ENCODE results near the gene ZNF618. TPM values are rescaled to one million over a fixed set of nuclear protein-coding genes. Genes with fewer than 3 reads are reported as not detected.

Gene ZNF618
- total RNA-seq, 1 donor from 2014 or later, result 1.9 TPM

GRCh38 chr9:113928269-113928668, 52.2 kb downstream of the ZNF618 start:
- H3K27me3 ChIP-seq (ENCODE audit: low read depth), result peaks cover 6% of the 10 kb centered on the region
- H3K27ac ChIP-seq (replicated peaks), result no peak overlapping the region
- no peaks in the 10 kb centered on the region for H3K36me3 ChIP-seq
- no peak for DNase-seq
- H3K9me3 ChIP-seq (replicated peaks), result peaks cover 60% of the 10 kb centered on the region
- intact Hi-C loops (cut with micrococcal nuclease), result no loop called here
- peaks cover 15% of the 10 kb centered on the region for H3K4me1 ChIP-seq
- no peak overlapping the region for H3K4me3 ChIP-seq
- TF ChIP-seq, protein P1, sequence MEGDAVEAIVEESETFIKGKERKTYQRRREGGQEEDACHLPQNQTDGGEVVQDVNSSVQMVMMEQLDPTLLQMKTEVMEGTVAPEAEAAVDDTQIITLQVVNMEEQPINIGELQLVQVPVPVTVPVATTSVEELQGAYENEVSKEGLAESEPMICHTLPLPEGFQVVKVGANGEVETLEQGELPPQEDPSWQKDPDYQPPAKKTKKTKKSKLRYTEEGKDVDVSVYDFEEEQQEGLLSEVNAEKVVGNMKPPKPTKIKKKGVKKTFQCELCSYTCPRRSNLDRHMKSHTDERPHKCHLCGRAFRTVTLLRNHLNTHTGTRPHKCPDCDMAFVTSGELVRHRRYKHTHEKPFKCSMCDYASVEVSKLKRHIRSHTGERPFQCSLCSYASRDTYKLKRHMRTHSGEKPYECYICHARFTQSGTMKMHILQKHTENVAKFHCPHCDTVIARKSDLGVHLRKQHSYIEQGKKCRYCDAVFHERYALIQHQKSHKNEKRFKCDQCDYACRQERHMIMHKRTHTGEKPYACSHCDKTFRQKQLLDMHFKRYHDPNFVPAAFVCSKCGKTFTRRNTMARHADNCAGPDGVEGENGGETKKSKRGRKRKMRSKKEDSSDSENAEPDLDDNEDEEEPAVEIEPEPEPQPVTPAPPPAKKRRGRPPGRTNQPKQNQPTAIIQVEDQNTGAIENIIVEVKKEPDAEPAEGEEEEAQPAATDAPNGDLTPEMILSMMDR (IDR thresholded peaks at IDR 0.05; ENCODE audit: borderline replicate concordance), result no peak

GRCh38 chr9:113929634-113930389, 53.7 kb downstream of the ZNF618 start:
- intact Hi-C loops (cut with micrococcal nuclease), result no loop called here

GRCh38 chr9:113930390-113930783, 54.3 kb downstream of the ZNF618 start:
- DNase-seq, result no peak
- TF ChIP-seq, protein P1 (IDR thresholded peaks at IDR 0.05; ENCODE audit: borderline replicate concordance), result no peak
- Histone ChIP-seq H3K27me3 (ENCODE audit: low read depth) (peaks cover 6% of the 10 kb centered on the region), H3K27ac (replicated peaks) (no peak overlapping the region), H3K36me3 (no peaks in the 10 kb centered on the region), H3K9me3 (replicated peaks) (peaks cover 39% of the 10 kb centered on the region), H3K4me1 (peaks cover 15% of the 10 kb centered on the region), H3K4me3 (no peak overlapping the region)
- intact Hi-C loops (cut with micrococcal nuclease), result no loop called here

More at GRCh38 chr9:113929634-113930389, 53.7 kb downstream of the ZNF618 start:
- DNase-seq, result no peak
- TF ChIP-seq, protein P1 (IDR thresholded peaks at IDR 0.05; ENCODE audit: borderline replicate concordance), result no peak
- H3K27me3 ChIP-seq (ENCODE audit: low read depth), result peaks cover 6% of the 10 kb centered on the region
- no peak overlapping the region for H3K4me3 ChIP-seq
- H3K36me3 ChIP-seq, result no peaks in the 10 kb centered on the region
- H3K27ac ChIP-seq (replicated peaks), result no peak overlapping the region
- peaks cover 15% of the 10 kb centered on the region for H3K4me1 ChIP-seq
- peaks cover 45% of the 10 kb centered on the region for H3K9me3 ChIP-seq (replicated peaks)

- intact Hi-C loops (cut with micrococcal nuclease), result no loop called here
- TF ChIP-seq, protein P1 (IDR thresholded peaks at IDR 0.05; ENCODE audit: borderline replicate concordance), result no peak
Observed at GRCh38 chr9:113931140-113931539, 55.0 kb downstream of the ZNF618 start.

DNA sequence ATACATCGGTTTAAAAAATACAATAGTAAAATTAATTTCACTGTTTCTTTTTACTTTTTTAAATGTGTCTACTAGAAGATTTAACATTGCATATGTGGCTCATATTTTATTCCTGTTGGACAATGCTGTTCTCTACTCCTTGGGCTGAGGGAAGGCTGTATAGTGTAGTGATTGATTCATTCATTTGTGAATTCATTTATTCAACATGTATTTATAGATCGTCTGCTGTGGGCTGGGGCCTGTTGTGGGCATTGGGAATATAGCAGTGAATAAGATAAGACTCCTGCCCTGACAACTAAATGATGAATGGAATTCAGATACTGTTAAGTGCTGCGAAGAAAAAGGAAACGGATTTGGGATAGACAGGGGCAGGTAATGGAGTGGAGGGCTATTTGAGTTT, 55.7 kb downstream of the ZNF618 start:
- H3K4me1 ChIP-seq, result peaks cover 15% of the 10 kb centered on the region
- H3K36me3 ChIP-seq, result no peaks in the 10 kb centered on the region
- no peak overlapping the region for H3K27ac ChIP-seq (replicated peaks)
- DNase-seq, result no peak
- peaks cover 6% of the 10 kb centered on the region for H3K27me3 ChIP-seq (ENCODE audit: low read depth)
- intact Hi-C loops (cut with micrococcal nuclease), result no loop called here
- no peak overlapping the region for H3K4me3 ChIP-seq
- H3K9me3 ChIP-seq (replicated peaks), result peaks cover 25% of the 10 kb centered on the region
- TF ChIP-seq, protein P1 (IDR thresholded peaks at IDR 0.05; ENCODE audit: borderline replicate concordance), result no peak

More at GRCh38 chr9:113931140-113931539, 55.0 kb downstream of the ZNF618 start:
- no peak for DNase-seq
- Histone ChIP-seq H3K27ac (replicated peaks) (no peak overlapping the region), H3K4me3 (no peak overlapping the region), H3K36me3 (no peaks in the 10 kb centered on the region), H3K4me1 (peaks cover 15% of the 10 kb centered on the region), H3K27me3 (ENCODE audit: low read depth) (peaks cover 6% of the 10 kb centered on the region), H3K9me3 (replicated peaks) (peaks cover 32% of the 10 kb centered on the region)
